IPS-18a (cell line): ENCODE data around the gene CHID1.

Source experiments
- H3K27ac ChIP-seq: one replicate; pipeline ENCODE4 v1.5.1; 2013; ENCODE audit warnings: low read length
- H3K27me3 ChIP-seq: one replicate; pipeline ENCODE4 v1.6.1; 2013; ENCODE audit warnings: mild to moderate bottlenecking, low read length; ENCODE audit not compliant: control insufficient read depth, insufficient read depth
- H3K36me3 ChIP-seq: one replicate; pipeline ENCODE4 v1.6.1; 2013; ENCODE audit warnings: low read depth, low read length; ENCODE audit not compliant: control insufficient read depth
- H3K4me1 ChIP-seq: one replicate; pipeline ENCODE4 v1.6.1; 2013; ENCODE audit warnings: low read depth, low read length; ENCODE audit not compliant: control insufficient read depth
- H3K4me3 ChIP-seq: one replicate; pipeline ENCODE4 v1.5.1; 2013; ENCODE audit warnings: low read length
- H3K9ac ChIP-seq: one replicate; pipeline ENCODE4 v1.6.1; 2013; ENCODE audit warnings: mild to moderate bottlenecking, low read length, moderate library complexity
- H3K9me3 ChIP-seq: one replicate; pipeline ENCODE4 v1.6.1; 2013; ENCODE audit warnings: low read depth, low read length; ENCODE audit not compliant: control insufficient read depth

Gene CHID1

GRCh38 chr11:947744-948143 lies 37.1 kb upstream of the CHID1 start:
- H3K36me3 ChIP-seq: no peaks in the 10 kb centered on the region

GRCh38 chr11:945986-946385 lies 35.4 kb upstream of the CHID1 start:
- peak overlapping the region; percentile 0 for H3K9ac ChIP-seq
- H3K9me3 ChIP-seq: no peaks in the 10 kb centered on the region
- H3K27me3 ChIP-seq: no peaks in the 10 kb centered on the region
- no peaks in the 10 kb centered on the region for H3K36me3 ChIP-seq
- peak overlapping the region; percentile 34 for H3K27ac ChIP-seq
- no peak overlapping the region for H3K4me3 ChIP-seq
- H3K4me1 ChIP-seq: peaks cover 53% of the 10 kb centered on the region

More at GRCh38 chr11:947744-948143, 37.1 kb upstream of the CHID1 start:
- Histone ChIP-seq H3K4me3 (no peak overlapping the region), H3K4me1 (peaks cover 50% of the 10 kb centered on the region), H3K9me3 (no peaks in the 10 kb centered on the region), H3K27ac (no peak overlapping the region), H3K9ac (no peak overlapping the region), H3K27me3 (no peaks in the 10 kb centered on the region)

GRCh38 chr11:944711-945470 lies 34.3 kb upstream of the CHID1 start:
- peaks cover 61% of the 10 kb centered on the region for H3K4me1 ChIP-seq
- no peaks in the 10 kb centered on the region for H3K27me3 ChIP-seq
- no peaks in the 10 kb centered on the region for H3K9me3 ChIP-seq
- peak overlapping the region; percentile 11 for H3K27ac ChIP-seq
- no peaks in the 10 kb centered on the region for H3K36me3 ChIP-seq
- peak overlapping the region; percentile 54 for H3K9ac ChIP-seq
- H3K4me3 ChIP-seq: peak overlapping the region; percentile 21

- Histone ChIP-seq H3K36me3 (no peaks in the 10 kb centered on the region), H3K9ac (peak overlapping the region; percentile 32), H3K27me3 (no peaks in the 10 kb centered on the region), H3K9me3 (no peaks in the 10 kb centered on the region), H3K4me1 (peaks cover 68% of the 10 kb centered on the region), H3K27ac (no peak overlapping the region), H3K4me3 (no peak overlapping the region)
Observed at GRCh38 chr11:942823-943222, 32.2 kb upstream of the CHID1 start.

- no peaks in the 10 kb centered on the region for H3K9me3 ChIP-seq
- no peaks in the 10 kb centered on the region for H3K36me3 ChIP-seq
- no peaks in the 10 kb centered on the region for H3K27me3 ChIP-seq
- H3K4me3 ChIP-seq: peak overlapping the region; percentile 20
- H3K9ac ChIP-seq: no peak overlapping the region
- H3K4me1 ChIP-seq: peaks cover 61% of the 10 kb centered on the region
- no peak overlapping the region for H3K27ac ChIP-seq
Observed at GRCh38 chr11:940496-941135, 30.0 kb upstream of the CHID1 start.

GRCh38 chr11:937841-938261 lies 27.2 kb upstream of the CHID1 start:
- Histone ChIP-seq H3K9me3 (no peaks in the 10 kb centered on the region), H3K9ac (no peak overlapping the region), H3K27me3 (peaks cover 6% of the 10 kb centered on the region), H3K27ac (no peak overlapping the region), H3K36me3 (no peaks in the 10 kb centered on the region), H3K4me3 (no peak overlapping the region), H3K4me1 (peaks cover 48% of the 10 kb centered on the region)

GRCh38 chr11:936199-936598 lies 25.6 kb upstream of the CHID1 start:
- no peak overlapping the region for H3K9ac ChIP-seq

GRCh38 chr11:934527-934926 lies 23.9 kb upstream of the CHID1 start:
- H3K4me3 ChIP-seq: no peak overlapping the region
- no peak overlapping the region for H3K9ac ChIP-seq
- H3K4me1 ChIP-seq: peaks cover 38% of the 10 kb centered on the region
- H3K27ac ChIP-seq: no peak overlapping the region
- peaks cover 6% of the 10 kb centered on the region for H3K27me3 ChIP-seq
- no peaks in the 10 kb centered on the region for H3K9me3 ChIP-seq
- no peaks in the 10 kb centered on the region for H3K36me3 ChIP-seq

More at GRCh38 chr11:936199-936598, 25.6 kb upstream of the CHID1 start:
- no peaks in the 10 kb centered on the region for H3K9me3 ChIP-seq
- peaks cover 6% of the 10 kb centered on the region for H3K27me3 ChIP-seq
- peaks cover 51% of the 10 kb centered on the region for H3K4me1 ChIP-seq
- no peaks in the 10 kb centered on the region for H3K36me3 ChIP-seq
- H3K27ac ChIP-seq: no peak overlapping the region
- H3K4me3 ChIP-seq: no peak overlapping the region

- Histone ChIP-seq H3K9me3 (no peaks in the 10 kb centered on the region), H3K4me3 (peak overlapping the region; percentile 1), H3K36me3 (no peaks in the 10 kb centered on the region), H3K27me3 (peaks cover 6% of the 10 kb centered on the region), H3K9ac (no peak overlapping the region), H3K4me1 (peaks cover 37% of the 10 kb centered on the region), H3K27ac (no peak overlapping the region)
Observed at GRCh38 chr11:933936-934335, 23.3 kb upstream of the CHID1 start.

GRCh38 chr11:933142-933851 lies 22.7 kb upstream of the CHID1 start:
- no peak overlapping the region for H3K27ac ChIP-seq
- H3K9ac ChIP-seq: no peak overlapping the region
- no peaks in the 10 kb centered on the region for H3K36me3 ChIP-seq
- H3K4me3 ChIP-seq: peak overlapping the region; percentile 1
- H3K9me3 ChIP-seq: no peaks in the 10 kb centered on the region
- peaks cover 6% of the 10 kb centered on the region for H3K27me3 ChIP-seq
- H3K4me1 ChIP-seq: peaks cover 37% of the 10 kb centered on the region

GRCh38 chr11:932435-932834 lies 21.8 kb upstream of the CHID1 start:
- H3K27me3 ChIP-seq: peaks cover 6% of the 10 kb centered on the region
- no peak overlapping the region for H3K4me3 ChIP-seq
- peaks cover 4% of the 10 kb centered on the region for H3K36me3 ChIP-seq
- no peak overlapping the region for H3K9ac ChIP-seq
- peaks cover 28% of the 10 kb centered on the region for H3K4me1 ChIP-seq
- H3K9me3 ChIP-seq: no peaks in the 10 kb centered on the region
- H3K27ac ChIP-seq: no peak overlapping the region
